GM12864 (cell line): Measurements from ENCODE around the gene MRNIP.
A peak's percentile ranks its signal among the peaks of the same experiment; 100 is the strongest.

Experiments
- DNase-seq: peaks from one replicate; pipeline ENCODE4 v3.0.0-alpha.2; 2011; ENCODE audit warnings: low read depth
- H3K4me3 ChIP-seq: 2 replicates; pipeline ENCODE4 v1.5.1; 2011; ENCODE audit warnings: mild to moderate bottlenecking, low read depth, low read length, control low read depth
- CTCF ChIP-seq: IDR thresholded peaks from 2 replicates; pipeline ENCODE4 v1.5.1; 2011; ENCODE audit warnings: low read depth, mild to moderate bottlenecking, moderate library complexity, low read length, control low read depth, inconsistent platforms; ENCODE audit errors: missing control alignments

The MRNIP gene

DNA sequence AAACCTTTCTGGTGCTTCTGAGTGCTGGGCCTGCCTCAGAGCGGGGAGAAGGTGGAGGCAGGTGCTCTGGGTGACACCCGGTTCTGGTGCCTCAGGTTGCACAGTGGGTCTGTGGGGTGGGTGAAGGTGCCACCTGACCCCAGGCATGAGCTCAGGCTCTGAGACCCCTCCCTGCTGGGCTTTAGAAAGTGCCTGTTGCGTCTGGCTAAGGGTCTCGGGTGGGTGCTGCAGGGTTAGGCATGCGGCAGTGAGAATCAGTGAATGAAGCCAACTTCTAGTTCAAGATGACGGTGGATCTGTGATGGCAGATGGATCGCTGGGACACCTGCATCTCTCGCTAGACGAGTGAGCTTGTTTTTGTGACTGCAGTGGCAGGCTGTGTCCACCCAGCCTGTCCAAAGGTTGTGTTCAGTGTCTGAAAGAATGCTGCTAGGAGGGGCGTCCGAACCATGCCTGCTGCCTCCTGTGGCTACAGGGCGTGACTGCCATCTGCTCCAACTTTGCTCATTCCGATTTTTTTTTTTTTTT lies 32.9 kb downstream of the MRNIP start:
- TF ChIP-seq CTCF = no peak
- no peak for DNase-seq
- no peak overlapping the region for H3K4me3 ChIP-seq

- H3K4me3 ChIP-seq = no peak overlapping the region
- TF ChIP-seq CTCF = no peak
- DNase-seq = no peak
These were observed 33.9 kb downstream of the MRNIP start for GRCh38 chr5:179824745-179825112.

DNA sequence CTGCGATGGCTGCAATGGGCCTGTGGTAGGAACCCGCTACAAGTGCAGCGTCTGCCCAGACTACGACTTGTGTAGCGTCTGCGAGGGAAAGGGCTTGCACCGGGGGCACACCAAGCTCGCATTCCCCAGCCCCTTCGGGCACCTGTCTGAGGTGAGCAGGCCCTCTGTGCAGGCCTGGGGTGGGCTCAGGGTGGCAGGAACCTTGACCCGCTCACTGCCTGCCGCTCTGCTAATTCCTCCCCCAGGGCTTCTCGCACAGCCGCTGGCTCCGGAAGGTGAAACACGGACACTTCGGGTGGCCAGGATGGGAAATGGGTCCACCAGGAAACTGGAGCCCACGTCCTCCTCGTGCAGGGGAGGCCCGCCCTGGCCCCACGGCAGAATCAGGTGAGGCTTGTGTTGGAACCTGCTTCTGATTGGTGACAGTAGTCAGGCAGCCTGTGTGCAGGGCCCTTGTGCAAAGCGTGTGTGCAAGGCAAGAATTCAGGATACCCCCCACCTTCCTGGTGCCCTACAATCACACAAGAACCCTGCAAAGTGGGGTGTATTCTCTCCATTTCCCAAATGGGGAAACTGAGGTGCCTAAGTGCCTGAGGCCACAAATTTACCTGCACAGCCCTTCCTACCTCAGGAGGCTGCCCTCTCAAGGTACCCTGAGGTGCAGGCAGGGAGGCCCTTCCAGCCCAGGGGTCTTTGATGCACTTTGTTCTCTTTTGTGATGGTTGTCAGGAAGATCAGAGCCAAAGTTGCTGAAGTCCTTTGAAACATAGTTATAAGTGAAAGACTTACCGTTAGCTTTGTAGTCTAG lies 34.5 kb downstream of the MRNIP start:
- H3K4me3 ChIP-seq = no peak overlapping the region
- DNase-seq = no peak
- TF ChIP-seq CTCF = no peak

- DNase-seq = no peak
- no peak overlapping the region; the same call in 1 of the 2 replicates for H3K4me3 ChIP-seq
- TF ChIP-seq CTCF = no peak
These were observed 36.1 kb downstream of the MRNIP start for GRCh38 chr5:179822444-179822990.

- TF ChIP-seq CTCF = no peak
- no peak for DNase-seq
- H3K4me3 ChIP-seq = peak overlapping the region; percentile 86
These were observed 36.6 kb downstream of the MRNIP start for GRCh38 chr5:179822059-179822432.

- peak overlapping the region; percentile 86 for H3K4me3 ChIP-seq
- DNase-seq = peak; percentile 68
These were observed 37.1 kb downstream of the MRNIP start for GRCh38 chr5:179821298-179822058.

More at GRCh38 chr5:179821298-179822058, 37.1 kb downstream of the MRNIP start:
- no peak for TF ChIP-seq CTCF
